Measurements from ENCODE around the gene PID1.

The PID1 gene, protein sequence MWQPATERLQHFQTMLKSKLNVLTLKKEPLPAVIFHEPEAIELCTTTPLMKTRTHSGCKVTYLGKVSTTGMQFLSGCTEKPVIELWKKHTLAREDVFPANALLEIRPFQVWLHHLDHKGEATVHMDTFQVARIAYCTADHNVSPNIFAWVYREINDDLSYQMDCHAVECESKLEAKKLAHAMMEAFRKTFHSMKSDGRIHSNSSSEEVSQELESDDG
- 0 to 0.27 (median 0) reads per million in 4 experiments for total RNA-seq

DNA sequence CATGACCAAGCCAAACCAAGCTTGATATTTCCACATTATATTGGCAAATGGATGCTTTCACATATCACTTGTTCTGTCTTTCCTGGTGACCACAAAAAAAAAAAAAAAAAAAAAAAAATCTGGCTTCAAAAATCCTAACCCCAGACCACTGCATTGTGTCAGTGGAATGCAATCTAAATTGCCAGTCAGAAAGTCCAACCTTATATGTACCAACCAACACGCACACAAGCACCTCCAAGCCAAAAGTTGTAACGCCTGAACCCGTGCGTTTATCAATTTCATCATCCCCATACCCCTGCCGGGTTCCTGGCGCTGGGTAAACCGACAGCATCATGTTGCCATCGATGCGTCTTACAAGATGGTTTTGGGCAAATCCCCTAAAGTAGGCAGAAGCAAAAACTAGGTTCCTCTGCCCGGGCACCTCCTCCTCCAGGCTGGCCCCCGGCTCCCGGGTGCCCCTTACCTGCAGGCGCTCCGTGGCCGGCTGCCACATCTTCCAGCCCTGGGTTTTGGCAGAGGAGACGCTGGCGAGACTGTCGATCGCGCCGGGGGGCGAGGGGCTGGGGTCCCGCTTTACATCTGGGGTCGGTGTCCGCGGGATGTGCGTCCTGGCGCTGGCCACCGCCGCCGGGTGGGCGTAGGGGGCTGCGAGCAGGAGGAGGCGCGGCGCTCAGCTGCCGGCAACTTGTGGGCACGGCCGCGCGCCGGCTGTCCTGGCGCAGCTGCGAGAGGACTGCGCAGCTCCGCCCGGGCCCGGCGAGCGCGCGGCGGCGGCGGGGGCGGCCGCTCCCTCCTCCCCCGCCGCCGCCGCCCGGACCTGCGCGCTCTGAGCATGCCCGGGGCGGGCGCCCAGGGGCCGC, at the start of gene PID1:
TSS of gene PID1 (minus strand) at position 737 of the 860 bp plus-strand sequence. CDS start at position 493, 244 bp downstream.
- no peak for DNase-seq

DNA sequence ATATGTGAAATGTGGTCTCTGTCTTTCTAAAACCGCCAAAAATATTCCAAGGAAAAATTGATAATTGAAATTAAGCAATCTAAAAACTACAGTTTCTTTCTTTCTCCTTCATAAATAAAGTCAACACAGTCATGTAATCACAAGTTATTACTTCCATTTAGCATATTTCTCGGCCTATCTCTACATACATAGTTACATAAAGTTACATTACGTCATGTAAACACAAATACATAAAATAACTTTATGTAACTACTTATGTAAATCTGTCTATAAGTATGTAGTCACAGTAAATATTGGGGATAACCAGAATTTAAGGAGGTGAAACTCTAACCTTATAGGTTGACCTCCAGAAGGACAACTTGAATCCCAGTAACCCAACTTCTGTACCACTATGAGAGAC, 48.5 kb upstream of the PID1 start:
- DNase-seq, result no peak

DNA sequence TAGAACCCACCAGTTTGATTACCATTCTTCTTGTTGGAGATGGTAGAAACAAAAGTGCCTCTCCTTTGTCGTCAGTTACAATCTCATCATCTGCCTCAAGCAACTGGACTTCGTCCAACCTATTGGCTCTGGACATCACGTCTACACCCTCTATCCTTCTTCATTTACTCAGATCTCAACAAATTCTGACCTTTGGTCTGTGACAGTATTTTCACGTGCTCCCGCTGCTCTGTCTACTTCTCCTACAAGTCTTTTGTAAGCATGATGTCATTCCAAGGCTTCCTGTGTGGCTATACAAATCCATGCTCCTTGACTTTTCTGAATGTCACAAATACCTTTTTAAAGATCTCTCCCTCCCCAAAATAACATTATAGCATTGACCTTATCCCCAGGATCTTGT, 43.0 kb upstream of the PID1 start:
- no peak for DNase-seq

DNA sequence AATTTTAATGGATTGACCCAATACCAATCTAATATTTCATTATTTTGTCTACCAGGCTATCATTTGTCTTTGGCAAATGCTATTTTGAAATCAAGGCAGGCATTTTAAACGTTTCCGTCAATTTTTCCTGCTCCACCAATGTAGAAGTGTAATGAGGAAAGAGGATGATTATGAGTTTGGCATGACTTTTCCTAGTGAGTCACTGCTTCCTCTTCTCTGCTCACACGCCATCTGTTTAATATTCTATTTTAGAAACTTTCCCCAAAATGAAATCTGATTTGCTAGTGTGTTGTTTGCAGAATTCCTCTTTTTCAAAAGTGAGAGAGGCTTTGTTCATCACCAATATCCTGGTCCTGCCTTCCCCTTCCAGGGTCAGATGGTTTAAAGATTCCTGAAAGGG, 42.5 kb upstream of the PID1 start:
- no peak for DNase-seq

DNA sequence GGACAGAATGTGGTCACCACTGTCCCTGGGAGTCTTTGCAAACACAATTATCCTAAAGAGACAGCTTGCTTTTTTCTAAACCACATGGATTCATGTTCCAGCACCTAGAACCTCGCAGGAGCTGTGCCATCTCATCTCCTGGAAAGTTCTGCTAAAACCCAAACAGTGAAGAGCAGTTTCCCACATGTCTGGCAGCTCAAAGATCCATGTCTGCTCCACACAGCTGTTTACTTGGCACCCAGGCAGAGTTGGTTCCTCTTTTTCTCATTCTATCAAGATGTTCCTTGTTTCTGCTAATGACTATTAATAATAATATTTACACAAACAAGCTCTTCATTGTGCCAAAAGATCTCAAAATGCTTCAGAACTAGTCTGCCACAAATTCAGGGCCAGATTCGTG, 30.1 kb upstream of the PID1 start:
- DNase-seq, result no peak

DNA sequence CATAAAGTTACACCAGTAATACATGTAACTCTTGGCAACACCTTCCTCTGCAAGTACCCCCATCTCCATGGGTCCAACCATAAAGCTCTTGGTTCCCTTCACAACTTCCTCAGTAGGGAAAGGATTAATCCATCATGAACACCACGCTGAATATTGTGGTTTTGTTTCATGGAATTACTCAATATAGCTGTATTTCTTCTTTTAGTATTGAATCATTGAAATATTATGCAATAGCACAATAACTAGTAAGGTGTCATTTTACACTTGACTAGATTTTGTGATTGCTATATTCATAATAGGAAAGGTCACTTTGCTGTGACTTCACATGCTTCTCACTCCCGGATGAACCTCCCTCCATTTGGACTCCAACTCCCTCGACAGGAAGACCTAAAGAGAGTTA, 29.7 kb upstream of the PID1 start:
- no peak for DNase-seq

DNA sequence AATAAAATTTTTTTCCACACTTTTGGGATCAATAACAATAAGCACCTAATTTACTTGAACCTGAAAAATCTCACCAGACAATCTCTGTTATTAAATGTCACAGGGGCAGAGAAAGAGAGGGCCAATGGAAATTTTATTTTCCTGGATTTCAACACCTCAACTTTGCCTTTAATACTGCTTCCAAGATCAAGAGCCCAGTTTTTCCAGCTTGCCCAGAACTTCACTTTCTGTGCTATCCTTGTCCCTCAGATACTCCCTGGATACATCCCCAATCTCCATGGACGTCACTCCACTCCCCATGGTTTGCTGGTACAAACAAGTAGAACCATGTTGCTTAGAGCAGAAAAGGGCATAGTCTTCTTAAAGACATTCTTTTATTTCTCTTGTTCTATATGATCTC, 29.3 kb upstream of the PID1 start:
- no peak for DNase-seq

DNA sequence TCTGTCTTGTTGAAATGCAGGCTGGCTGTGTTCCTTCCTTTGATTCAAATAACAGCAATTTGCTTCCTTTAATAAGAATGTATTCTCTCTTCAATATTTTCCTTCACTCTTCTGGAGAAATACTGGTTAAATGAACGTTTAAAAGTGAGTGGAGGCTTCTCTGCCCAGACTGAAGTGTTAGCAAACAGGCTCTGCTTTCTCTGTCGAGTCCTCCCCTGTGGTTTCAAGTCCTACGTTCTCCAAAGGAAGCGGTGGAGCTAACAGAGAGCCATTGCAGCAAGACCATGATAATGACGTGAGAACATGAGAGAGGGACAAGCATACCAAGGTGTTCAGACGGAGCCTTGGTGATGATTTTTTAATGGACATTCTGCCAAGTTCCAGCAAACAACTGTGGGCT, 26.2 kb upstream of the PID1 start:
- DNase-seq, result no peak

DNA sequence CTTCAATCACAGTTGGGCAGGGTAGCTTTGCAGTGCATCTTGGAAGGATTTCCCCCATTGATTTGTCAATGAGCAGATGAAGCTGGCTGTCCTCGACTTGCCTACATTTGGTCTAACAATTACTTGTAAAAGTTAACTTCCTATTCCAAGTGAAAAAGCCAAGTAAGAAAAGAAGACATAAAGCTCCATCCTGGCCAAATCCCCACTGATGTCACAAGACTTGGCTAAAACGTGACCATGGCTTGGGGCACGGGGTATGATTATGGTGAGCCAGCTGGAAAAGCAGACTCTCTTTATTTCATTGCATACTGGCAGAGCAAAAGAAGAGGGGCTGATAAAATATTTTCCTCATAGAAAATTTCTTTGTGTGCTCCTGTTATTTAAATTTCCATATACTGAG, 25.4 kb upstream of the PID1 start:
- no peak for DNase-seq

DNA sequence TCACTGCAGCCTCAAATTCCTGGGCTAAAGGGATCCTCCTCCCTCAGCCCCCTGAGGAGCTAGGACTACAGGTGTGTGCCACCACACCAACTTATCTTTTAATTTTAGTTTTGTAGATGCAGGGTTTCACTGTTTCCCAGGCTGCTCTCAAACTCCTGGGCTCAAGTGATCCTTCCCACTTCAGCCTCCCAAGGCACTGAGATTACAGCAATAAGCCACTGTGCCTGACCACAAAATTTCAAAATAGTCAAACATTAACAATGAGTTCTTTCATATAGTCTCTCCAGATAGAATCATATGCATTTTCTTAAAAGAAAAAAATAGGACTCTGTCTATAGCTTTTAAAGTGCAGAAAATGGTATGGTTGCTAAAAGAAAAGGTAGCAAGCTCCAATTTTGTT, 24.9 kb upstream of the PID1 start:
- DNase-seq, result no peak

DNA sequence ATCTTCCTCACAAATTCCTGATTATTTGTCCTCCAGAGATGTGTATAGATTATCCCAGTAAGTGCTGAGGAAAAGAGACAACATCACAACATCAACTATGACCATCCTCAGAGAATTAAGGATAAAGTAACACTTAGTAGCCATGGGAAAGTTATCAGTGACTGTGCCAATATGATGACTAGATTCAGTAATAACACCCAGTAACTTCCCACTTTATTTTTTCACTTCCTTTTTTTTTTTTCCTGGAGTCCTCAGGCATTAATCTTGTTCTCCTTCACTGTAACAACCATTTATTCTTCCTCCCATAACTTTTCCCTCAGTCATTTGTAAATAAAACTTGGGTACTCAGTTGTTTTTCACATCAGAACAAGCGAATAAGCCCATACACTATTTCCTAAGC, 16.7 kb upstream of the PID1 start:
- DNase-seq, result no peak

DNA sequence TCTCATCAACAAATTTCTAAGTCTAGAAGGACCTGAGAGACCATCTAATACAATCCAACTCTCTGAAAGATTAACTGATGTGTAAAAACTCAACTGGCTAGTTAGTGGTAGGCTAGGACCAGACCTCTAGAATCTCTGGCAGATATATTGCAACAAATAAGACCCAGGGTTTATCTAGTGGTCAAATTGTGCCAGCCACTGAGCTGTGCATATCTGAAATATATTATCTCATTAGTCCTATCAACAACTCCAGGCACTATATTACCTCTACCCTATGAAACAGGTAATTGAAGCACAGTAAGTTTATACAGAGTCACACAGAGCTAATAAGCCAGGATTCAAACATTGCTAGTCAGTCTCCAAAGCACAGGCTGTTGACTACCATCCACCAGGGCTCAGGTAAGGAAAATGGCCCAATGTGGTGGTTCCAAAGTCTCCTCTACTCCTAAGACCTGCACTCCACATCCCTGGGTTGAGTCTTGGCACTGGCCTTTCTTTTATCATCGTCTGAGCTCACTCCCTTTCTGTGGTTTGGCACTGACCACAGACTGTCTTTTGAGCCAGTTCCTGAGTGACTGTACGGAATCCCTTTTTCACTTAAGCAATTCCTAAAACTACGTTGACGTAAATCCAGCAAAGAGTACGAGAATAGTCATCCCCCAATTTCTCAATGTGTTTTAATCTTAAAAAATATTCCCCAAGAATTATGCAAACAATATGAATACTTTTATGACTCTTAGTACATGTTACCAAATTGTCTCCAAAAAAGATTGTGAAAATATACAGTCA, 11.9 kb upstream of the PID1 start:
- no peak for DNase-seq

DNA sequence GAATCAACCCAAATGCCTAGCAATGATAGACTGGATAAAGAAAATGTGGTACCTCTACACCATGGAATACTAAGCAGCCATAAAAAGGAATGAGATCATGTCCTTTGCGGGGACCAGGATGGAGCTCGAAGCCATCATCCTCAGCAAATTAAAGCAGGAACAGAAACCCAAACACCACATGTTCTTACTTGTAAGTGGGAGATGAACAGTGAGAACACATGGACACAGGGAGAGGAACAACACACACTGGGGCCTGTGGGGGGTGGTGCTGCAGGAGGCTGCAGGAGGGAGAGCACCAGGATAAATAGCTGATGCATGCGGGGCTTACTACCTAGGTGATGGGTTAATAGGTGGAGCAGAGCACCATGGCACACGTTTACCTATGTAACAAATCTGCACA, 8.4 kb upstream of the PID1 start:
- DNase-seq, result no peak

DNA sequence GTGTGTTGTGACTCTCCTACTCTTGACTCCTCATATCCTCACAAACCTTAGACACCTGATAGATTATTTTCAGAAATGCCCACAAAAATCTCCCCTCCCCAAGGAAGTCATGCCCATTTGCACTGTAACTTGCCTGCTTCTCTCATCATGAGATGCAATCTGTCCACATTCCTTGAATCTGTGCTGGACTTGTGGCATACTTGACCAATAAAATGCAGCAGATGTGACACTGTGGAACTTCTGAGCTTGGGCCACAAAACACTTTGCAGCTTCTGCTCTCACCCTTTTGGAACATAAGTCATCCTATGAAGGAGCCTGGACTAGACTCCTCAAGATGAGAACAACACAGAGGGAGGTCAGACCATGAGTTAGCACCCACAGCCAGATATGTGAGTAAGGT, 4.4 kb upstream of the PID1 start:
- DNase-seq, result no peak

DNA sequence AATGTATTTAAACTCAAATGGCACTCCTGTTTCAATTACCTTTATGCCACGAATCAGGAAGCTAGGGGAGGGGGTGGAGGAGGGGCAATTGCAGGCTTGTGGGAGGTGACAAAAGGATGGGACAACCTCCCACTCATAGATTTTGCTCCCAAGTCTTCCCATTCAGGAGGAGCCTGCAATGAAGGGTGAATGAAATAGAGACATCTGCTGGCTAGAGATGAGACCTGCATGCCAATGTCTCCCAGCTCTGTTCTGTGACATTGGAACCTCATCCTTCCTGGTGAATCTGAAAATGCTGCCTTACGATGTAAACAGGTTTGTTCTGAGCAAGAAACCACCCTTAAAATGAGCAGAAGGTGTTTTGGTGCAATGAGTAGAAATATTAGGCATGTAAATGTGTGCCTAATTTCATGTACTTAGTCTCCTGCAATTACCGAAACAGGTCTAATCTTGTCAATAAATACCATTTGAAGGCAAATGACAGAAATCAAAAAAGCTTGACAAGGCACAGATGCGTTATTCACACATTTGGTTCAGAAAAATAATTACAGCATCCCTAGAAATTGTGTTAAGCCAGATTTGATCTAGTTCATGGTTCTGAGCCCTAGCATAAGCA, 2.7 kb upstream of the PID1 start:
- DNase-seq, result no peak

DNA sequence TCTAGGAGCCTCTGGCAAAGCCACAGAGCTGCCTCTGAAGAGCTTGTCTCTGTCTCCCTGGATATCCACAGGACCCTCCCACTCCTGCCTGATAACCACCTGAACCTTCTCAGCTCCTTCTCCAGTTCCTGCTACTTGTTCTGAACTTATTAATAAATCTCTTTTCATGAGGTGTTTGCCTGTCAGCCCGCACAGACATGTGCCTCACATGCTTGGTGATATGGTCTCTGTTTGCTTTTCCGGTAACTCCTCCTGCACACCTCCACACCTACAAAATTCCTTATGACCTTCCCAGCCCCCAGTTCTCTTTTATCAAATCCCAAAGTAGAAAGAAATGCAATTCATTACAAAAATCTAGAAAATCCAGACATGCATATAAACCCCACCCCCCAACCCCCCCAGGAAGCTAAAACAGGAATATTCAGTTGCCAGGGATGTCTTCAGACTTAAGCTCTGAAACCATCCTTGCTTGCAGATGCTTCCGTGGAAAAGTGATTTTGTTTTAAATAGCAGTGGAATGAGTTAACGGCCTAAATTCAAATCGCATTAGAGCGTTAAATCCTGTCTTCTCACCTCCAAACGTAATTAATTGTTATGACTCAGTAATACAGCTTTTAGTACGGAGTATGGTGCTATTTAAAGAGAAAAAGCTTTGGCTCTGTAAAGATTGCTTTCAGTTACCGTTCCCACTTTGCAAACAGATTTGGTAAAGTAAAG, 2.1 kb upstream of the PID1 start:
- no peak for DNase-seq

DNA sequence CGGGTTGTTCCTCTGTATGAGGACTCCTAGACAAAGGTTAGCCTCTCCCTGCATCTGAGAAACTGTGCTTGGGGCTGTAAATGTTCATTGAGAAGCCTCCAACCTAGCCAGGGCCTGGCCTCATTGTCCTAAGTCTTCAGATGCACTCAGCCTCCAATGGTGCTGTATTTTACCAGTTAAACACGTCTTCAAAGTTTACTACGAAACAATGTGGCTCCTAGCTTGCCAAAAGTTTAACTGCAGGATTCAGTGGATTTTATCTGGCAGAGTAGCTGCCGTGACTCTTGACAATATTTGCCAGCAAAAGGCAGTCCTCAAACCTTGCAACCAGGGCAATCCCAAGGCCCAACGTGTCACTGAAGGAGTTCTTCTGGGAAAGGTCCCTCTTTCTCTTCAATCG, 1.1 kb downstream of the PID1 start:
- no peak for DNase-seq

DNA sequence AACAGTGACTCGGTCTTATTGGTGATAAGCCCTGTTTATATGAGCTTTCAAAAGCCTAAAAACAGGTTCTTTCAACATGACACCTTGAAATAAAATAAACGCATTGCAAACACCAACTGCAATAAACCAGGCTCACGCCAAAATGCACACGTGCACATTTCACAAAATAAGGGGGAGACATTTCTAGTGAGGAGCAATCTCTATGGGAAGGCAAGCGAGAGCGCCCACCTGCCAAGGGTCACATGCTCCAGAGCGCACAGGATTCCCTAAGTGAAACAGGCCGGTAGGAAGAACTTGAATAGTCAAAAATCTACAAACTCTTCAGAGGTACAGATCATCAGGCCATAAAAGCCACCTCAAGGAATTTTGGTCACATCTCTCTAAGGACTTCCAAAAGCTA, 1.9 kb downstream of the PID1 start:
- no peak for DNase-seq

DNA sequence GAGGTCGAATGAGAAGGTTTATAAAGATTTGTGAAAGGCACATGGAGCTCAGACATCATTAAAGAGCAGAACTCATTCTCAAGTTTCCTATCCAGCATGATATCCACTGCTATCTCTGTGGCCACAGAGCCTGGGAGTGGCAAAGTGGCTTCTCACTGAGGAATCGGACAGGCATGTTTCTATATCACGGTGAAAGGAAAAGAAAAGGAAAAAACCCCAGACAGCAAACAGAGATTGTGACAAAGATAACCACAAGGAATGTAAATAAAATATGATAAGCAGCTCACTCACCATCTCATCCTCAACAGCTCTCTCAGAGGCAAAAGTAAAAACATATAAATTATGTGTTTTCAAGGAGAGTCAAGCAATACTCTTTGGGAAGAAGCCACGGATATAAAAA, 2.5 kb downstream of the PID1 start:
- no peak for DNase-seq

DNA sequence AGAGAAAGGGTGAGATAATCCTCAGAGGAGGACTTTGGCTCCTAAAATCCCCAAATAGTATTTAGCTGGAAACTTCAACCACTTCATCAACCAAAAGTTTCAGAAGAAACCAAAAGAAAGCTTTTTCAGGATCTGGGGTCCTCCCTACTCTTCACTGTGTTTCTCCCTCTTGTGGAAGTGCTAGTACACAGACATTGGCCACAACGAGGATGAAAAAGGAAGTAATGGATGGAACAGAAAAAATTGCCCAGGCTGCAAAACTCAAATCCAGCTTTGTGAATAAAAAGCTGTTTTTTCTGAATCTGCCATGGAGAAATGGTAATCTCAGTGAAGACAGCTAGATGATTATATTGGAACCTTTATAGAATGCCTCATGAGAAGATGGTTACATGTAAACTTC, 4.0 kb downstream of the PID1 start:
- DNase-seq, result no peak

DNA sequence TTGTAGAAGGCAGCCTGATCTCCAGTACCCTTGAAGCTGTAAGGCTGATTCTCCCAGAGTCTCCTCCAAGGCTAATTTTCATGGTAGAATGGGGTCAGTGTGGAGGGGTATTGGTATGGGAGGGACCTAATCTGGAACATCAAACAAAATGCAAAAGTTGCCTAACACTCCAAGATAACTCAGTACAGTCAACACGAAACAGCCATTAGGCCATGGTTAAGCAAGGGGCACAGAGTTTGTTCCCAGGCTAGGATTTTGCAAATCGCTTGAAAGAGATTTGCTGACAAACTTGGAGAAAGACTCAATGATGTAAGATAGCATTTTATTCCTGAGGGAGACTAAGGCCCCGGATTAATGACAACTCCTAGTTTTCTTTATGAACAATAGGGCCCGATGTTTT, 5.4 kb downstream of the PID1 start:
- DNase-seq, result no peak

DNA sequence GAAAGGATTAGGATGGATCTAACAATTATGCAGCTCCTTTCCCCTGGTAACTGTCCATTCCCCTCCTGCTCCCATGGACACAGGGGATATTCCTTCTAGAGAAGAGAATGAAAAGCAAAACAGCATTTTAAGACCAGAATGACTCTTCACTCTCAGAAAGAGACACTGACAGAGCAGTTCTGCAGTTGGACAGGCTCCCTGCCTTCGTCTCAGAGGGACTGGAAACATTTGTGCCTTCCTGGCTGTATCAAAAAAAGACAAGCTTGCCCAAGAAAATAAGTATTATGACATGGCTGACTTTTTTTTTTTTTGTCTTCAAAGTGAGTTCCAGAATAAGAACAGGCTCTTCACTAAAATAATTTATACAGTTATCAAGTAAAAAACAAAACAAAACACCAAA, 9.5 kb downstream of the PID1 start:
- DNase-seq, result no peak

DNA sequence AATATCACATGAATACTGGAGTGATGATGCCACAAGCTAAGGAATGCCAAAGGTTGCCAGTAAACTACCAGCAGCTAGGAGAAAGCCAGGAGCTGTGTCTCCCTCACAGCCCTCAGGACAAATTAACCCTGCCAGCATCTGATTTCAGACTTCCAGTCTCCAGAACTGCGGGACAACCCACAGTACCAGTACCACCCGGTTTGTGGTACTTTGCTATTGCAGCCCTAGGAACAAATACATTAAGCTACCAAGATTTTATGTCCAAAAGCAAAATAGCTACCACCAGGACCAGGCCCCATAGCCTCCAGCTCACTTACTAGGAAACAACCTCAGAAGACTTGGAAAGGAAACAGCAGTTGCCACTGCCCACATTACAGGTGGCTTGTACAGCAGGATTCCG, 10.0 kb downstream of the PID1 start:
- DNase-seq, result no peak

Data from effector CD8-positive, alpha-beta T cell (primary cell).